Activated CD8-positive, alpha-beta memory T cell treated with anti-CD3 and anti-CD28 coated beads, Interleukin-2, amount 50 U/mL, for 1 hour (primary cell): ENCODE measurements around the gene FAR2.
"Not testable (repeated sequence)": the region's sequence is repeated elsewhere in the genome, so short reads cannot be mapped to it uniquely, and the experiment has no call there.

Experiments used
- DNase-seq: peaks from one replicate; pipeline ENCODE4 v3.0.0-alpha.2; 2020; ENCODE audit errors: extremely low read depth

Gene FAR2

DNA sequence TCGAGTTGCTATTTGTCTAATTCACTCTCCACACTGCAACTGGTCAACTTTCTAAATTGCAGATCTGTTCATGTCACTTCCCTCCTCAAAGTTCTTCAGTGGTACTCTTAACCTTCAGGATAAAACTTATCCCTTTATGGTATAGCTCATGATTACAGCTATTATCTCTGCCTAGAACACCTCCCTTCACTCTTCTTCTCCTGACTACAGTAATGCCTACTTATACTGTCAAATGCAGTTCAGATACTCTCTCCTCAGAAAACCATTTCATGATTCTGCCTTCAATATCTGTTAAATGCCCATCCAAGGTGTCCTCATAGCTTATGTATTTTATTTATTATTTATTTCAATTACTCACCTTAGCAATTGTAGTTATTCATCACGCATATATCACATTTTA lies 85.5 kb downstream of the FAR2 start:
- no peak for DNase-seq

DNA sequence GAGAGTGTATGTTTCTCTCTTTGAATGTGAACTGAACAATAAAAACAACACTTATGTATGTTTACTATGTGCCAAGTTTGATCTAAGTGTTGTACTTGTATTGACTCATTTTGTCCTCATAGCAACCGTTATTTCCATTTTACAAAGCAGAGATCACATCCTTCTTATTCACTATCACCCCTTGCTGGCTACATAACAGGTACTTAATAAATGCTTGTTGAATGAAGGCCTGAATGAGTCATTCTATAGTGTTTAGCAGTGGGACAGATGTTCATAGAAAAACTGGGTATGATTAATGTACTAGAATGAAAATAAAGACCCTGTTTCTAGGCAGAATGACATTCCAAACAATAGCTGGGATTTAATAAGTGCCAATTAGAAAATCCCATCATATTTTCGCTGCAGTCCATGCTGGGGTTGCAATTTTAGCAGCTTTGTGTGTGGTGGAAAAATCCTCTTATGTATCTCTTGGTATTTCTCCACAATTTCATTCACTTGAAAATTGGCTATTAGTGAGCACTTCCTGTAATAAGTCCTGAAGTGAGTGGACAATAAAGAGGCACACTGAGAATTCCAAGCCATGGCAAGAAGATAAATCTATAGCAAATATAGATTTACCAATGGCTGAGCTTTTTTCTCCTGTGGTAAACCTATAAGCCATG lies 86.0 kb downstream of the FAR2 start:
- no peak for DNase-seq

DNA sequence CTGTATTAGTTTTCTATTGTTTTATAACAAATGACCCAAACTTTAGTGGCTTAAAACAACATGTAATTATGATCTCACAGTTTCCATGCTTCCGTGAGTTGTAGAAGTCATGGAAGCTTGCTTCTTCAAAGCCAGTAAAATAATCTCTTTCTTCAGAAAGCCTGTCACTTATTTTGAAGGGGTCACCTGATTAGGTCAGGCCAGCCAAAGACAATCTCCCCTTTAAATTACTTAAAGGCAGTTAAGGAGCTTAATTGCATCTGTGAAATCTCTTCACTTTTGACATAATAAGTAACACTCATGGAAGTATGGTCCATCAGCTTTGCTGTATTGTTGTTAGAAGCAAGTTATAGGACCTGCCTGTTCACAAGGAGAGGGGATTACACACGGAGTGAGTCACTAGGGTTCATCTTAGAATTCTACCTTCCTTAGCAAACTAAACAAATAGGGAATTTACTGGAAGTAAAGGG lies 89.8 kb downstream of the FAR2 start:
- no peak for DNase-seq

DNA sequence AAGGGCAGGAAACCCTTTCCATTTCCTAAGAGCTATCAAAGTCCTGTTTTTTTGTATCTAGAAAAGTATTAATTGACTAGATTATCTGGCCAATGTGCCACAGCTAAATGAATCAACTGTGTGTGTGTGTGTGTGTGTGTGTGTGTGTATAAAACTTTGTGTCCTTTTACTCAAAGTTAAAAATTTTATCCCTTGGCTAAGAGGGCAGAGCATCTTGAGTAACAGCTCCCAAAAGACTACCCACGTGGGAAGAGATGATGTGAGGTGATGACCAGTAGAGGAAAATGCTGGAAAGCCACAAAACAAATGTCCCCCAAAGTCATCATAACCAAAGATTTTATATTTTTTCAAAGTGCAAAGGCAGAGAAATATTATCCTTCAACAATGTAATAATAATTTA lies 90.3 kb downstream of the FAR2 start:
- DNase-seq, result no peak

DNA sequence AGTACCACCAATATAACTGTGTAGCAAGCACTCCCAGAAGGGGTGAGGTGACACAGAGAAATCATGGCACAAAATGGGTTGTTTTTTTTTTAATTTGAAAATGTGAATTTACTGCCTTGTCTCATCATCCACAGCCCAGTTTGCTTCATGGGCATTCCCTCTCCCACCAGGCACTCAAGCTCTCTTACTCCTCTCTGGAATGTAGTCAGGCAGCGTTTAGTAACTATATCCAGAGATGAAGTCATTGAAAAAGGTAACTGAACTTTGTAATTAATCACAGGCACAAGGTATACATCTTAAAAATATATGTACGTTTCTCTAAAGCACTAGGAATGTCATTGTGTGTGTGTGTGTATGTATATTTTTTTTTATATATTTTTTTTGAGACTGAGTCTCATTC lies 91.4 kb downstream of the FAR2 start:
- DNase-seq, result no peak

DNA sequence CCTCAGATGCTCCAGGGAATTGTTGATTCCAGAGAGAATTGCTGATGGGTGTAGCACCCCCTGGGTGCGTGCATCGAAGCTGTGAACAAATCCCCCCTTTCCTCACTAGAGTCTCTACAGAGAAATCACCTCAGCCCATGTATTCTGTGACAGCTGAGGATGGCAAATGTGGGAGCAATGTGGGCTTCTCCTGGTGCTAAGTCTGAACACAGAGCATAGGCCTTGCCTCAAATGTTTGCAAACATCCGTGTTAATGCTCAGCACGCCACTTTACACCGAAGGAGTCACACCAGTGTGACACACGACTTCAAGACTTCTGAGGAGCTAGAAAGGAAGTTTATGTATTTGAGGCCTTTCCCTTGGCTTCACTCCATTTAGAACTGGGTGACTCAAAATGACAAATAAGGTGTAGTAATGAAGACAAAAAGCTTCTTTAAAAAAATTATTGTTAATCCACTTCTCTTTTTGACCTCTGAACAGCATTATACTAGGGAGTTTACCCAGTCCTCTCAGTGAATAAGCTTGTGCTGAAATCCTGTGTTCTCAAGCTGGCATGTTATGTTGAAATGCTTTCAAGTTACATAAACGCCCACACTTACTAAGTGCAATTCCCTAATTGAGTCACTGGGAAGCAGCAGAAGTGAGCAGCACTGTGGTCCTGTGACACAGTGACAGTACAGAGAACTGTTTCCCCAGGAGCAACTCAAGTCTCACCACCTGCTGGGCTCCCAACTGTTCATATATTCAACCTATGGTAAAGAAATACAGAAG lies 92.9 kb downstream of the FAR2 start:
- no peak for DNase-seq

DNA sequence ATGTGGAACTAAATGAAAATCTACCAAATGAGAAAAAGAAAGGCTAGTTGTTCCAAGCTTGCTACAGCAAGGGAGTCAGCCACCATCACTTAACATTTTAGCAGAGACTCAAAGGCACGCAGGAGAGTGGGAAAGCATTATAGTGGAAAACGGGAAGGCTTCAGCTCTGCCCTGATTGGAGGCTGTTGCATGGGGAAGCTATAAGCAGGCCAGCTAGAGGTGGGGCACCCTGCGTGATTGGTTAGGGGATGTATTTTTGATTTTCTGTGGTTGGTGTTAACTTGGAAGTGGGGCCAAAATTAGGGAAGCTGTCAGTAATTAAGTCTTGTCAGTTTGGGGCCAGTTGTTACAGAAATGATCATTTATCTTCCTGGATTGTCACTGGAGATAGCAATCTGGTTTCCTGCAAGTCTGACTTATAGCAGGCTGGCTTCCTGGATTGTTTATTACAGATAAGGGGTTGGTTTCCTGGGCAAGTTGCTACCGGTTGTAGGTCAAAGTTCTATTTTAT lies 93.9 kb downstream of the FAR2 start:
- DNase-seq, result no peak

DNA sequence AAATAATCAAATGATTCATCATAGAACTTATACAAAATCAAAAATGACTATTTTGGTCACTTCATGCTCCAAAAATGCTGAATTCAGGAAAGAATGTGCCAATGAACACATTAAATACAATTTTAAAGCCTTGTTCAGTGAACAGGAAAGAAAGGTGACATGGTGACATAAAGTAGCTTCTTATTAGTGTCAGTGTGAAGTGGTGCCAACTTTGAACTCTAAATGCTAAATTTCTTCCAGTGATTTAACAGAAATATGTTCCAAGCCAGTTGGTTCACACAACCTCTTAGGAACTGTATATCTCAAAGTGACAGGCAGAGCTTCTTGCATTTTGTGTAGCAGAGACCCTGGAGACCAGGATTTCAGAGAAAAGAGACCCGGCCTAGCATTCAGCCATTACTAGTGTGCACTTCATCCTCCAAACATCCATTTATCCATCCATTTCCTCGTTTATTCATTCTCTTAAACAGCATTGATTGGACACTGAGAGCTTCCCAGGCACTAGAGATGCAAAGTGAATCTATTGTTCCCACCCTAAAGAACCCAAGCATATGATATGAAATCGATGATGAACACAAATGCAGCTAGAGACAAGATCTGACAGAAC lies 95.2 kb downstream of the FAR2 start:
- DNase-seq, result no peak

DNA sequence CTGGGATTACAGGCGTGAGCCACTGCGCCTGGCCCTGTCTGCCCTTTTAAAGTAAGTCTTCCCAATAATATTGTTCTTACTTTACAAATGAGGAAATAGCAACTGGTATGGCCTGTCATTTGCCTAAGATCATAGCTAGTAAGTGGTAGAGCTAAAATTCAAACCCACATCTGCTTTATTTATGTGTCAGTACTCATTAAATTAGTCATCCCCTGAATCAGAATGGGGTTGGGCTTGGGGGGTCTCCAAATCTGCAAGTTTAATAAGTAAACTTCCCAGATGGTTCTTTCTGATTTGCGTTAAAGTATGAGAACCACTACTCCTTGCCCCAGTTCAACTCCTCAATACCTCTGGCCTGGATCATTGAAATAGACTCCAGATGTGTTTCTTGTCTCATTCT lies 96.2 kb downstream of the FAR2 start:
- no peak for DNase-seq

DNA sequence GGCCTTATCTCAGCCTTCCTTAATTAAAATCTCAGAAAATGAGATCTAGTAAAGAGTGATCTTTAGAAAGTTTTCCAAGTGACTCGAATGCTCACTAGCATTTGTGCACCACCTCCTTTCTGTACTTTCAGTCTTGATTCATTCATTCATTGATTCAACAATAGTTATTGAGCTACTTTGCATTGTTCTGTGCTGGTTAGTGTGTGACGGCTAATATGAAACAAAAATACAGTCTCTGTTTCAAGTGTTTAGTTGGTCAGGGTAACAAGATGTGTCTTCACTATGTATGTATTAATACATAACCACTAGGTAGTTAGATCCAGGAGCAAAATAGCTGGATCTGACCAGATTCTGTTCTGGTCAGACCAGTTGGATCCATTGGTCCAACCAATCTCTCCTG lies 100.9 kb downstream of the FAR2 start:
- DNase-seq, result no peak

DNA sequence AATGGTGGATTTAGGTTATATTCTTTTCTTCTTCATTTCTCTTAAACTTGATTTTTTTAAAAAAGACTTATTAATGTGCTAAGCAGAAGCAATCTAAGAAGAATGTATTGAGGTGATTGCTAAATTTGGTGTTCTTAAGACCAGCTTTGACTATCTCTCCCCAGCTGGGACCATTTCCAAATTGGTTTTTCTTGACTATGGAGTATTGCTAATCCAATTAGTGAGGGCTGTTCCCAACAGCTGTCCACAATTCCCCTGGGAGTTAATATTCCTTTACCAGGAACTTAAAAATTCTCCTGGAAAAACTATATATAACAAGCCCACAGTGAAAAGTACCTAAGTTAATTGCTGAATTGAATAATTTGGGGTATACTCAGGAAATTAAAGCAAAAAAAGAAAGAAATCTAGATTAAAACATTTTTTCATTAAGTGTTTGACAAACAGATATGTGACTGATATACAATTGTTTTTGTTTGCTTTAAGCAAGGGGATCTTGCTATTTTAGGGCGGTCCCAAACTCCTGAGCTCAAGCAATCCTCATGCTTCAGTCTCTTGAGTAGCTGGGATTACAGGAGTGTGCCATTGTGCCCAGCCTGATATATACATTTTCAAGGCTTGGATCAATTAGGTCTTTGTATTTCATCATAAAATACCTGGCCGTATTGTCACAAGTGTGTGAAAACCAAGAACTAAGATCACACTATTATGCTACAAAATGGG lies 105.0 kb downstream of the FAR2 start:
- DNase-seq, result no peak

DNA sequence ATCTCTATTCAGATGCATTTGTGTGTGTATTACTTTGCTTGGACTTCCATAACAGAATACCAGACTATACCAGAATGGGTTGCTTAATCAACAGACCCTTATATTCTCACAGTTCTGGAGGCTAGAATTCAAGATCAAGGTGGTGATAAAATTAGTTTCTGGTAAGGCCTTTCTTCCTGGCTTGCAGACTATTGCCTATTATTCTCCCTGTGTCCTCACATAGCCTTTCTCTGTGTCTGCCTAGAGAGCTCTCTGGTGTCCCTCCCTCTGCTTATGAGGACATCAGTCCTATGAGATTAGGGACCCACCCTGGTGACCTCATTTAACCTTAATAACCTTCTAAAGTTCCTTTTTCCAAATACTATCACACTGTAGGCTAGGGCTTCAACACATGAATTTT lies 106.0 kb downstream of the FAR2 start:
- no peak for DNase-seq

DNA sequence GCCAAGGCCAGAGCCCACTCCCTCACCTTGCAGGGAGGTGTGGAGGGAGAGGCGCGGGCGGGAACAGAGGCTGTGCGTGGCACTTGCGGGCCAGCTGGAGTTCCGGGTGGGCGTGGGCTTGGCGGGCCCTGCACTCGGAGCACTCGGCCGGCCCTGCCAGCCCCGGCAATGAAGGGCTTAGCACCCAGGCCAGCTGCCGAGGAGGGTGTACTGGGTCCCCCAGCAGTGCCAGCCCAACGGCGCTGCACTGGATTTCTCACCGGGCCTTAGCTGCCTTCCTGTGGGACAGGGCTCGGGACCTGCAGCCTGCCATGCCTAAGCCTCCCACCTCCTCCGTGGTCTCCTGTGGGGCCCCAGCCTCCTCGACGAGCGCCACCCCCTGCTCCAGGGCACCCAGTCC lies 107.5 kb downstream of the FAR2 start:
- no peak for DNase-seq

DNA sequence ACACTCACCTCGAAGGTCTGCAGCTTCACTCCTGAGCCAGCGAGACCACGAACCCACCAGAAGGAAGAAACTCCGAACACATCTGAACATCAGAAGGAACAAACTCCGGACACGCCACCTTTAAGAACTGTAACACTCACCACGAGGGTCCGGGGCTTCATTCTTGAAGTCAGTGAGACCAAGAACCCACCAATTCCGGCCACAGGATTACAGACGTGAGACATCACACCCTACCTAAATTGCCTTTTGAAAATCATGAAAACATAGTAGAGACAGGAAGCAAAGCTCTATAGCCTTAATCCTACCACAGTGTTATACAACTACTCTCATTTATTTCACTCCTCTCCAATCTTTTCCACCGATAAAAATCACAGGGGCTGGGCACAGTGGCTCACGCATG lies 108.6 kb downstream of the FAR2 start:
- not testable (repeated sequence) for DNase-seq

DNA sequence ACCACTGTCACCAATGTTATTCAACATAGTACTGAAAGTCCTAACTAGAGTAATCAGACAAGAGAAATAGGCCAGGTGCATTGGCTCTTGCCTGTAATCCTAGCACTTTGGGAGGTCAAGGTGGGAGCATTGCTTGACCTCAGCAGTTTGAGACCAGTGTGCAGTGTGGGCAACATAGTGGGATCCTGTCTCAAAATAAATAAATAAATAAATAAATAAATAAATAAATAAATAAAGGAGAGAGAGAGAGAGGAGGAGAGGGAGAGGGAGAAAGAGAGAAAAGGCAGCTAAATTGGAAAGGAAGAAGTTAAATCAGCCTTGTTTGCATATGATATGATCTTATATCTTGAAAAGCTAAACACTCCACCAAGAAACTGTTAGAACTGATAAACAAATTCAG lies 115.3 kb downstream of the FAR2 start:
- no peak for DNase-seq

DNA sequence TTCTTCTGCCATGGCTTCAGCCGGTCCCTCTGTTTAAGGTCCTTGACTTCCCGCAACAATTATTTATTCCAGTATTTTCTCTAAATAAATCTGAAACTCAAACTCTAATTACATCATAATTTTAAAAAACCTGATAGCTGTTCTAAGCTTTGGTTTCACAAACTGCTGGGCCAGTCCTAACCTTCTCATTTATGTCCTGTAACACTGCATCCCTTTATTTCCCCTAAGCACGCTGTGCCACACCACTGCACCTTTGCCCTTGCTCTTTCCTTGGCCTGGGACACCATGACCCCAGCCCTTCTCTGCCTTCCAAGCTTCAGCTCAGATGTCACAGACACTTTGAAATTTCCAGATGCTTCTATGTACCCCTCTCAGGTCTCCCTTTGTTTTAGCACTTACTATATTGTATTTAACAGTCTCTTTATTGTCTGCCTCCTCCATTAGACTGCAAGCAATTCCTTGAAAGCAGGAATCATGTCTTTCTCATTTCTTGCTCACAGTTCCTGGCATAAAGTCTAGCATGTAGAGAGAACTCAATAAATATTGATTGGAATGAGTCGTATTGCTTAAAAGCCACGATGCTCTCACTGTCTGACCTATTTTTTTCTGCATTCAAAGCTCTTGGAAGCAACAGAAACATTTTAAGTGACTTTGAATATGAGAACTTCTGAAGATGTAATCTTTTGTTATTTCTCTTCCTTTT lies 120.8 kb downstream of the FAR2 start:
- no peak for DNase-seq

DNA sequence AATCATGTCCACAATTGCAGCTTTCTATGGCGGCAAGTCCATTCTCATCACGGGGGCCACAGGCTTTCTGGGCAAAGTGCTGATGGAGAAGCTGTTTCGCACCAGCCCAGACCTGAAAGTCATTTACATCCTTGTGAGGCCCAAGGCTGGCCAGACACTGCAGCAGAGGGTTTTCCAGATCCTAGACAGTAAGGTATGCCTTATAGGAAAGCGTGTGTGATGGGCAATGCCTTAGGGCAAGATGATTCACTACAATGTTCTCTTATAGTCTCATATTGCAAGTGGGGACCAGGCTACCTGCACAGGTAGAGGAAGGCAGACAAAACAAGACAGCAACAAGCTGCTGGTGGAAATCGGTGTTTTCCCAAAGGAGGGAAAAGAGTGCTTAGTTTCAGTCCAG lies 121.4 kb downstream of the FAR2 start:
- no peak for DNase-seq

DNA sequence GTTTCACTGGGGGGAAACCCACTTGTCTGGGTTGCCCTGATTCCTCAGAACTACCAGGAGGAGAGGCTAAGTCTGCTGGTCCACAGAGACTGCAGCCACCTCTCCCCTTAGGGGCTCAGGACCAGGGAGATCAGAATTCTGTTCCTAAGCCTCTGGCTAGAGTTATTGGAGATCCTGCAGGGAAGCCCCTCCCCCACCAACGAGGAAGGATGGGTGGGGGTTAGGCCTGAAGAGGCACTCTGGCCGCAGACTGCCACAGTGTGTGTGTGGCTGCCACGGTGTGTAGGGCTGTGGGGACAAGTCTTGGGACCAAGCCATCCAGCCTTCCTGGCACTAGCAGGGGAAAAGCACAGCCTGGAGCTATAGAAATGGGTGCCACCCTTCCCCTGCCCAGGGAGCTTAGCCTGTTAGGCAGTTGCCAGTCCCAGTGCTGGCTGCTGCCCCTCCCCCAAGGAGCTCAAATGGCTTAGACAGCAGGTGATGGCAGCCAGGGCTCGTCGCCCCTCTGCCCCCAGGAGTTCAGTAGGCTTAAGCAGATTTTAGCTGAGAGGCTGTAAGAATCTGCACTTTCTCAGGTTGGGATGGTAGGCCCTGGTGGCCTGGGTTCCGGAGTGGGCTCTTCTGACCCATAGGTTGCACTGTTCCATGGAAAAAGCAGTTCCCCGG lies 124.2 kb downstream of the FAR2 start:
- no peak for DNase-seq

DNA sequence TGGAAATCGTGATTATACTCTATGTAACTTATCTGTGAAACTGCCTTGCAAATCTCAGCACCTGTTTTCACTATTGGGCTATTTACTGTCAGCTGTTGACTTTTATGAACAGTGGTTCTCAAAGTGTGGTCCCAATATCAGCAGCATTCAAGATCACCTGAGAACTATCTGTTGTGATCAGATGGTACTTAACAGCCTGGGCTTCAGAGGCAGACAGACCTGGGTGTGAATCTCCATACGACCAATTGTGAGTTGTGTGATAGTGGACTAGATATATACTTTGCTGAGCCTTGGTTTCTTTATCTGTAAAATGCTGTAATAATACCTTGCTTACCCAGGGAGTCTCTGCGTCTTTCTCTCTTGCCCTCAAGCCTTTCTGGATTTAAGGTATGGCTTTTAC lies 126.8 kb downstream of the FAR2 start:
- DNase-seq, result no peak

DNA sequence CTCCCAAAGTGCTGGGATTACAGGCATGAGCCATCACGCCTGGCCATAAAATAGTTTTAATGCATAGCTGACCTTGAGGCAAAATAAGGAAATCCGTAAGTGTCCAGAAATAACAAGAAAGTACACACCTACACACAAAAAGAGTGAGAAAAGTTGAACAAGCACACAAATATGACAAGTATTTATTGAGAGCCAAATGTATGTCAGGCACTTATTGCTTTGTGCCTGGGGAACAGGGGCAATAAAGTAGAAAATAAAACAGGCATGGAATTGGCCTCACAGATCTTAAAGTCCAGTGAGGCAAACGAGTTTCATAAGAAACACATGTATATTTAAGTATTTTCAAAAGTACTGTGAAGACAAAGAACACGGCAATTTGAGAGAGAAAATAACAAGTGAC lies 128.2 kb downstream of the FAR2 start:
- DNase-seq, result no peak
